ENCODE results near the gene PIAS4. TPM values are rescaled to one million over a fixed set of nuclear protein-coding genes. Genes with fewer than 3 reads are reported as not detected.

PIAS4 gene
- total and polyA plus RNA-seq, 9 of the 15 experiments (the other 6 are each of a cell fraction or from before 2014, with no cell fraction given): 0.27 to 34.9 (median 14.4) TPM

GRCh38 chr19:4067396-4068046 is 60.0 kb downstream of the PIAS4 start (continued):
- no peak for TF ChIP-seq HNRNPLL (IDR thresholded peaks at IDR 0.05; ENCODE audit: low read depth, low read length, poor library complexity, severe bottlenecking)
- TF ChIP-seq MAZ (CRISPR knock-in tag; conservative IDR thresholded peaks at IDR 0.05 in 1 of 2, IDR thresholded peaks at IDR 0.05 in 1 of 2): peak; percentile 54 to 79
- TF ChIP-seq GABPA (tag; conservative IDR thresholded peaks at IDR 0.05; ENCODE audit: low read depth): 0 out of 2 replicates have a peak, but pooled peaks have one; percentile 10
- no peak for TF ChIP-seq ATF7 (IDR thresholded peaks at IDR 0.05)
- no peak for TF ChIP-seq ZNF280B (CRISPR knock-in tag; IDR thresholded peaks at IDR 0.05)
- TF ChIP-seq ZNF347 (CRISPR knock-in tag; IDR thresholded peaks at IDR 0.05; ENCODE audit: low read depth): no peak
- TF ChIP-seq ZNF766 (CRISPR knock-in tag; conservative IDR thresholded peaks at IDR 0.05): 0 out of 2 replicates have a peak, but pooled peaks have one; percentile 10
- TF ChIP-seq MAFF (IDR thresholded peaks at IDR 0.05; ENCODE audit: low read length): no peak
- peak; percentile 40 for TF ChIP-seq EGR1 (conservative IDR thresholded peaks at IDR 0.05)
- TF ChIP-seq CBX1 (IDR thresholded peaks at IDR 0.05; ENCODE audit: low read depth): 0 out of 2 replicates have a peak, but pooled peaks have one; percentile 39
- peak in 1 of 2 experiments; percentile 23; a peak in 1 of 4 replicates for TF ChIP-seq TEAD1 (CRISPR knock-in tag; IDR thresholded peaks at IDR 0.05)
- peak; percentile 26 for TF ChIP-seq CHD4 (IDR thresholded peaks at IDR 0.05; ENCODE audit: insufficient read depth, insufficient replicate concordance, low read depth, low read length, poor library complexity, severe bottlenecking)
- no peak for TF ChIP-seq PHB (CRISPR knock-in tag; IDR thresholded peaks at IDR 0.05)
- peak; percentile 83 for TF ChIP-seq HNRNPK (IDR thresholded peaks at IDR 0.05; ENCODE audit: low read depth, low read length, poor library complexity, severe bottlenecking)
- TF ChIP-seq ARHGAP35 (IDR thresholded peaks at IDR 0.05; ENCODE audit: partially characterized antibody): no peak
- TF ChIP-seq HCFC1 (IDR thresholded peaks at IDR 0.05; ENCODE audit: low read depth, low read length): peak; percentile 17; the same call in 1 of the 2 replicates
- TF ChIP-seq, protein P1, sequence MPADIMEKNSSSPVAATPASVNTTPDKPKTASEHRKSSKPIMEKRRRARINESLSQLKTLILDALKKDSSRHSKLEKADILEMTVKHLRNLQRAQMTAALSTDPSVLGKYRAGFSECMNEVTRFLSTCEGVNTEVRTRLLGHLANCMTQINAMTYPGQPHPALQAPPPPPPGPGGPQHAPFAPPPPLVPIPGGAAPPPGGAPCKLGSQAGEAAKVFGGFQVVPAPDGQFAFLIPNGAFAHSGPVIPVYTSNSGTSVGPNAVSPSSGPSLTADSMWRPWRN (IDR thresholded peaks at IDR 0.05; ENCODE audit: low read depth): no peak
- TF ChIP-seq, protein P2, sequence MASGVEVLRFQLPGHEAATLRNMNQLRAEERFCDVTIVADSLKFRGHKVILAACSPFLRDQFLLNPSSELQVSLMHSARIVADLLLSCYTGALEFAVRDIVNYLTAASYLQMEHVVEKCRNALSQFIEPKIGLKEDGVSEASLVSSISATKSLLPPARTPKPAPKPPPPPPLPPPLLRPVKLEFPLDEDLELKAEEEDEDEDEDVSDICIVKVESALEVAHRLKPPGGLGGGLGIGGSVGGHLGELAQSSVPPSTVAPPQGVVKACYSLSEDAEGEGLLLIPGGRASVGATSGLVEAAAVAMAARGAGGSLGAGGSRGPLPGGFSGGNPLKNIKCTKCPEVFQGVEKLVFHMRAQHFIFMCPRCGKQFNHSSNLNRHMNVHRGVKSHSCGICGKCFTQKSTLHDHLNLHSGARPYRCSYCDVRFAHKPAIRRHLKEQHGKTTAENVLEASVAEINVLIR (CRISPR knock-in tag; IDR thresholded peaks at IDR 0.05): no peak
- no peak for TF ChIP-seq WHSC1 (IDR thresholded peaks at IDR 0.05; ENCODE audit: low read length)
- no peak for TF ChIP-seq ZNF444 (CRISPR knock-in tag; IDR thresholded peaks at IDR 0.05)
- TF ChIP-seq KDM4B (IDR thresholded peaks at IDR 0.05; ENCODE audit: borderline replicate concordance in 2 of 2, low read depth in 1 of 2): no peak
- TF ChIP-seq, protein P3, sequence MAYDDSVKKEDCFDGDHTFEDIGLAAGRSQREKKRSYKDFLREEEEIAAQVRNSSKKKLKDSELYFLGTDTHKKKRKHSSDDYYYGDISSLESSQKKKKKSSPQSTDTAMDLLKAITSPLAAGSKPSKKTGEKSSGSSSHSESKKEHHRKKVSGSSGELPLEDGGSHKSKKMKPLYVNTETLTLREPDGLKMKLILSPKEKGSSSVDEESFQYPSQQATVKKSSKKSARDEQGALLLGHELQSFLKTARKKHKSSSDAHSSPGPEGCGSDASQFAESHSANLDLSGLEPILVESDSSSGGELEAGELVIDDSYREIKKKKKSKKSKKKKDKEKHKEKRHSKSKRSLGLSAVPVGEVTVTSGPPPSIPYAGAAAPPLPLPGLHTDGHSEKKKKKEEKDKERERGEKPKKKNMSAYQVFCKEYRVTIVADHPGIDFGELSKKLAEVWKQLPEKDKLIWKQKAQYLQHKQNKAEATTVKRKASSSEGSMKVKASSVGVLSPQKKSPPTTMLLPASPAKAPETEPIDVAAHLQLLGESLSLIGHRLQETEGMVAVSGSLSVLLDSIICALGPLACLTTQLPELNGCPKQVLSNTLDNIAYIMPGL (CRISPR knock-in tag; IDR thresholded peaks at IDR 0.05): no peak
